Prostate gland (tissue), 2 donors: ENCODE results near the gene FKBP2. TPM values are rescaled to one million over a fixed set of nuclear protein-coding genes. Genes with fewer than 3 reads are reported as not detected.

ENCODE experiments used
- DNase-seq: peaks from one replicate; pipeline ENCODE4 v3.0.0-alpha.2; 2019; ENCODE audit warnings: low spot score
- H3K27ac ChIP-seq, 2 donors: fragments of 200-600 bp; sonication (generic); 2 replicates each; pipeline ENCODE4 v1.5.1; 2017 to 2019
- H3K27me3 ChIP-seq: fragments of 200-600 bp; sonication (generic); replicated peaks from 2 replicates; pipeline ENCODE4 v1.5.1; 2019; ENCODE audit not compliant: insufficient read depth
- H3K36me3 ChIP-seq, 2 donors: fragments of 200-600 bp; sonication (generic); 1 replicate in 1 of 2; 2 replicates in 1 of 2; pipeline versions ENCODE4 v1.5.1 to v1.8.1; 2017 to 2019
- H3K4me1 ChIP-seq: fragments of 200-600 bp; sonication (generic); replicated peaks from 2 replicates; pipeline ENCODE4 v1.5.1; 2019
- H3K4me3 ChIP-seq, 2 donors: fragments of 200-600 bp; sonication (generic); 2 replicates each; pipeline ENCODE4 v1.5.1; 2017 to 2019
- H3K9me3 ChIP-seq: fragments of 200-600 bp; sonication (generic); 2 replicates; pipeline ENCODE4 v1.5.1; 2017
- CTCF ChIP-seq, 4 experiments: fragments of 200-600 bp in 2 of 4; fragments of 450-650 bp in 2 of 4; sonication (generic) in 2 of 4; IDR thresholded peaks; 1 replicate in 3 of 4; 2 replicates in 1 of 4; pipeline ENCODE4 v1.5.1; 2016 to 2019; ENCODE audit warnings: antibody characterized with exemption in 4 of 4, mild to moderate bottlenecking in 2 of 4, moderate library complexity in 2 of 4
- POLR2A ChIP-seq: fragments of 450-650 bp; IDR thresholded peaks from one replicate; pipeline ENCODE4 v1.6.1; 2016; ENCODE audit warnings: antibody characterized with exemption, mild to moderate bottlenecking
- POLR2AphosphoS5 ChIP-seq: sonication (generic); formaldehyde crosslinking; IDR thresholded peaks from one replicate; pipeline ENCODE4 v1.6.1; 2017; ENCODE audit warnings: antibody characterized with exemption
- WGBS: methylation state at CpG from one replicate; pipeline ENCODE4 v1.1.5; 2018; 5-methylcytosine and 5-hydroxymethylcytosine counted together
- intact Hi-C: fragments of 100-400 bp; cut with DNase I; formaldehyde crosslinking; loops from one replicate; pipeline ENCODE4 v1.14.2; 2022
- total RNA-seq, 2 donors: library from RNA; depleted of rRNA; stranded (reverse); fragments of >200 nt; gene quantifications; one replicate each; pipeline ENCODE4 v1.1.0, GENCODE V29; 2016

The FKBP2 gene
- total RNA-seq, 2 donors from 2014 or later: 138 to 164 TPM

- peaks cover 11% of the 10 kb centered on the region for H3K4me1 ChIP-seq
- no peaks in the 10 kb centered on the region for H3K36me3 ChIP-seq
- TF ChIP-seq POLR2AphosphoS5 (peak; percentile 37), POLR2A (peak; percentile 59), CTCF (IDR thresholded peaks at IDR 0.05) (peak in 1 of 4 experiments; percentile 35)
- H3K4me3 ChIP-seq: peak overlapping the region; percentile 73 to 90
- no peaks in the 10 kb centered on the region for H3K9me3 ChIP-seq
- WGBS: 5% methylated on average over 19 of the region's 23 CpGs
- intact Hi-C loops: loop anchor here (5.0 kb wide), 1 partner anchor 50 kb away; the partner anchor contains the start of gene CATSPERZ
- DNase-seq: peak; percentile 58
- peak overlapping the region; percentile 70 to 83 for H3K27ac ChIP-seq
- H3K27me3 ChIP-seq: no peaks in the 10 kb centered on the region
Observed at GRCh38 chr11:64252003-64252872, 11.3 kb downstream of the FKBP2 start.

- no peaks in the 10 kb centered on the region for H3K27me3 ChIP-seq
- no peak for TF ChIP-seq POLR2A
- no peak for TF ChIP-seq CTCF (IDR thresholded peaks at IDR 0.05)
- TF ChIP-seq POLR2AphosphoS5: no peak
- 75% methylated on average over 8 of the region's 8 CpGs for WGBS
- H3K27ac ChIP-seq: peak overlapping the region in 1 of 2 donors; percentile 83
- peaks cover 11% of the 10 kb centered on the region for H3K4me1 ChIP-seq
- intact Hi-C loops: loop anchor here (5.0 kb wide), 1 partner anchor 49 kb away; the partner anchor contains the start of gene CATSPERZ
- no peak for DNase-seq
- no peak overlapping the region for H3K4me3 ChIP-seq
- no peaks in the 10 kb centered on the region for H3K36me3 ChIP-seq
- no peaks in the 10 kb centered on the region for H3K9me3 ChIP-seq
Observed at GRCh38 chr11:64253043-64253442, 12.1 kb downstream of the FKBP2 start.

DNA sequence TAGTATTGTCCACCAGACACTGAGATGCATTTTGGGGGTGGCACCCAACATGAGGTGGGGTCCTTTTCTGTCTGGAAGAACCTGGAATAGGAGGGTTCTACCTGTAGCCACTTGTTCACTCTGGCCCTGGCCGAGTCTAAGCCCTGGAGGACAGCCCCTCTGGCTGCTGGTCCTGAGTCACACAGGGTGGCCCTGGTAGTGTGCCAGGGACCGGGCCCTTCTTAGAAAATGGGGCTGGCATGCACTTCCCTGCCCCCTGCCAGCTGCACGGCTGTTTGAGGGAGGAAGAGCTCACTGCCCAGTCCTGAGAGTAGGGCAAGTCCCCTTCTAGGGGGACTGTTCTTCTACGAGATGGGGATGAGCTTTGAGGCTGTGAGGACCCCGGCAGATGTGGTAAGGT lies 12.6 kb downstream of the FKBP2 start:
- Histone ChIP-seq H3K27me3 (no peaks in the 10 kb centered on the region), H3K4me1 (peaks cover 11% of the 10 kb centered on the region), H3K9me3 (no peaks in the 10 kb centered on the region), H3K36me3 (peaks cover 0 to 4% of the 10 kb centered on the region in 2 donors), H3K4me3 (no peak overlapping the region), H3K27ac (no peak overlapping the region)
- WGBS: 36% methylated on average over 5 of the region's 5 CpGs
- intact Hi-C loops: loop anchor here (5.0 kb wide), 1 partner anchor 49 kb away; the partner anchor contains the start of gene CATSPERZ
- TF ChIP-seq POLR2A (no peak), POLR2AphosphoS5 (no peak), CTCF (IDR thresholded peaks at IDR 0.05) (no peak)
- DNase-seq: no peak

DNA sequence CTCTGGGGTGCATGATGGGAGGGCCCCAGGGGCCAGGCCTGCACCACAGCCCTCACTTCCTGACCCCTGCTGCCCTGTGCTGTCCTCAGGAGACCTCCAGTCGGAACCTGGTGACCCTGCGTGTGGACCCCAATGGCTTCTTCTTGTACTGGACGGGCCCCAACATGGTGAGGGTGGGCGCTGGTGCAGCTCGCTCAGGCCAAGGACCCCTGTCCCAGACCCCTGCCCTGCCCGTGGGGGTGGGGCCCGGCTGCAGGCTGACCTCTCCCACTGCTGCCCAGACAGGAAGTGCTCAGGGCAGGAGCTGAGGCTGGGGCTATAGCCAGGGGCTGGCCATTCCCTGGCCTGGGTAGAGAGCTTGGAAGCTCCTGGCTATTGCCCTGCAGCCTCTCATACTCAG lies 13.4 kb downstream of the FKBP2 start:
- peaks cover 0 to 12% of the 10 kb centered on the region in 2 donors for H3K36me3 ChIP-seq
- TF ChIP-seq POLR2AphosphoS5 (no peak), POLR2A (no peak), CTCF (IDR thresholded peaks at IDR 0.05) (no peak)
- H3K9me3 ChIP-seq: no peaks in the 10 kb centered on the region
- H3K4me3 ChIP-seq: no peak overlapping the region
- intact Hi-C loops: loop anchor here (5.0 kb wide), 1 partner anchor 48 kb away; the partner anchor contains the start of gene CATSPERZ
- WGBS: 94% methylated on average over 7 of the region's 7 CpGs
- H3K27me3 ChIP-seq: no peaks in the 10 kb centered on the region
- peaks cover 11% of the 10 kb centered on the region for H3K4me1 ChIP-seq
- DNase-seq: no peak
- no peak overlapping the region for H3K27ac ChIP-seq
